ENCODE results near the gene CACNA1G. TPM values are rescaled to one million over a fixed set of nuclear protein-coding genes. Genes with fewer than 3 reads are reported as not detected.

CACNA1G gene
- total and polyA plus RNA-seq, 9 of the 15 experiments (the other 6 are each of a cell fraction or from before 2014, with no cell fraction given), result 0.01 TPM; not detected in 8

- H4K20me1 ChIP-seq (replicated peaks; ENCODE audit: control insufficient read depth, insufficient read depth, low read length), result peaks cover 7% of the 10 kb centered on the region; the same call in 1 of the 2 replicates
- no peaks in the 10 kb centered on the region for H3K79me2 ChIP-seq (ENCODE audit: control insufficient read depth, insufficient read depth, low read length)
- H3K9me1 ChIP-seq (ENCODE audit: control insufficient read depth, insufficient read depth, low read length), result no peaks in the 10 kb centered on the region
- H3K27me3 ChIP-seq (ENCODE audit: control insufficient read depth in 2 of 2, insufficient read depth in 2 of 2, low read length in 2 of 2), result peaks cover 45 to 82% of the 10 kb centered on the region in 2 experiments
- WGBS (ENCODE audit: insufficient coverage, low coverage, missing lambda C conversion rate), result 23% methylated on average over 5 of the region's 5 CpGs
- FAIRE-seq (no peak), ATAC-seq (no peak), DNase-seq (ENCODE audit: extremely low read depth in 1 of 4, low spot score in 3 of 4) (no peak)
- no peak overlapping the region for H3K9ac ChIP-seq (ENCODE audit: insufficient read depth in 1 of 2, low read depth in 2 of 2, low read length in 2 of 2)
- BruUV-seq (replicated peaks), result no TSS peak
- H3K4me3 ChIP-seq, result no peak overlapping the region
- peaks cover 0 to 26% of the 10 kb centered on the region in 2 experiments; a peak in 2 of 5 replicates for H3K4me1 ChIP-seq (replicated peaks in 1 of 2; ENCODE audit: control insufficient read depth in 2 of 2, insufficient read depth in 2 of 2, low read length in 2 of 2)
- TF ChIP-seq RHOXF2B (CRISPR knock-in tag; conservative IDR thresholded peaks at IDR 0.05) (no peak), FUS (optimal IDR thresholded peaks at IDR 0.05; ENCODE audit: low read depth, low read length) (no peak), HNRNPL (IDR thresholded peaks at IDR 0.05; ENCODE audit: low read depth, low read length) (no peak), BRF1 (IDR thresholded peaks at IDR 0.05; ENCODE audit: borderline replicate concordance, extremely low read depth, insufficient read length) (no peak), ZNF449 (CRISPR knock-in tag; IDR thresholded peaks at IDR 0.05) (no peak), MLLT1 (IDR thresholded peaks at IDR 0.05) (no peak)
- TF ChIP-seq, protein P1, sequence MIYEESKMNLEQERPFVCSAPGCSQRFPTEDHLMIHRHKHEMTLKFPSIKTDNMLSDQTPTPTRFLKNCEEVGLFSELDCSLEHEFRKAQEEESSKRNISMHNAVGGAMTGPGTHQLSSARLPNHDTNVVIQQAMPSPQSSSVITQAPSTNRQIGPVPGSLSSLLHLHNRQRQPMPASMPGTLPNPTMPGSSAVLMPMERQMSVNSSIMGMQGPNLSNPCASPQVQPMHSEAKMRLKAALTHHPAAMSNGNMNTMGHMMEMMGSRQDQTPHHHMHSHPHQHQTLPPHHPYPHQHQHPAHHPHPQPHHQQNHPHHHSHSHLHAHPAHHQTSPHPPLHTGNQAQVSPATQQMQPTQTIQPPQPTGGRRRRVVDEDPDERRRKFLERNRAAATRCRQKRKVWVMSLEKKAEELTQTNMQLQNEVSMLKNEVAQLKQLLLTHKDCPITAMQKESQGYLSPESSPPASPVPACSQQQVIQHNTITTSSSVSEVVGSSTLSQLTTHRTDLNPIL (CRISPR knock-in tag; IDR thresholded peaks at IDR 0.05), result no peak
- TF ChIP-seq, protein P2, sequence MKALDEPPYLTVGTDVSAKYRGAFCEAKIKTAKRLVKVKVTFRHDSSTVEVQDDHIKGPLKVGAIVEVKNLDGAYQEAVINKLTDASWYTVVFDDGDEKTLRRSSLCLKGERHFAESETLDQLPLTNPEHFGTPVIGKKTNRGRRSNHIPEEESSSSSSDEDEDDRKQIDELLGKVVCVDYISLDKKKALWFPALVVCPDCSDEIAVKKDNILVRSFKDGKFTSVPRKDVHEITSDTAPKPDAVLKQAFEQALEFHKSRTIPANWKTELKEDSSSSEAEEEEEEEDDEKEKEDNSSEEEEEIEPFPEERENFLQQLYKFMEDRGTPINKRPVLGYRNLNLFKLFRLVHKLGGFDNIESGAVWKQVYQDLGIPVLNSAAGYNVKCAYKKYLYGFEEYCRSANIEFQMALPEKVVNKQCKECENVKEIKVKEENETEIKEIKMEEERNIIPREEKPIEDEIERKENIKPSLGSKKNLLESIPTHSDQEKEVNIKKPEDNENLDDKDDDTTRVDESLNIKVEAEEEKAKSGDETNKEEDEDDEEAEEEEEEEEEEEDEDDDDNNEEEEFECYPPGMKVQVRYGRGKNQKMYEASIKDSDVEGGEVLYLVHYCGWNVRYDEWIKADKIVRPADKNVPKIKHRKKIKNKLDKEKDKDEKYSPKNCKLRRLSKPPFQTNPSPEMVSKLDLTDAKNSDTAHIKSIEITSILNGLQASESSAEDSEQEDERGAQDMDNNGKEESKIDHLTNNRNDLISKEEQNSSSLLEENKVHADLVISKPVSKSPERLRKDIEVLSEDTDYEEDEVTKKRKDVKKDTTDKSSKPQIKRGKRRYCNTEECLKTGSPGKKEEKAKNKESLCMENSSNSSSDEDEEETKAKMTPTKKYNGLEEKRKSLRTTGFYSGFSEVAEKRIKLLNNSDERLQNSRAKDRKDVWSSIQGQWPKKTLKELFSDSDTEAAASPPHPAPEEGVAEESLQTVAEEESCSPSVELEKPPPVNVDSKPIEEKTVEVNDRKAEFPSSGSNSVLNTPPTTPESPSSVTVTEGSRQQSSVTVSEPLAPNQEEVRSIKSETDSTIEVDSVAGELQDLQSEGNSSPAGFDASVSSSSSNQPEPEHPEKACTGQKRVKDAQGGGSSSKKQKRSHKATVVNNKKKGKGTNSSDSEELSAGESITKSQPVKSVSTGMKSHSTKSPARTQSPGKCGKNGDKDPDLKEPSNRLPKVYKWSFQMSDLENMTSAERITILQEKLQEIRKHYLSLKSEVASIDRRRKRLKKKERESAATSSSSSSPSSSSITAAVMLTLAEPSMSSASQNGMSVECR (CRISPR knock-in tag; IDR thresholded peaks at IDR 0.05), result no peak
- TF ChIP-seq, protein P3, sequence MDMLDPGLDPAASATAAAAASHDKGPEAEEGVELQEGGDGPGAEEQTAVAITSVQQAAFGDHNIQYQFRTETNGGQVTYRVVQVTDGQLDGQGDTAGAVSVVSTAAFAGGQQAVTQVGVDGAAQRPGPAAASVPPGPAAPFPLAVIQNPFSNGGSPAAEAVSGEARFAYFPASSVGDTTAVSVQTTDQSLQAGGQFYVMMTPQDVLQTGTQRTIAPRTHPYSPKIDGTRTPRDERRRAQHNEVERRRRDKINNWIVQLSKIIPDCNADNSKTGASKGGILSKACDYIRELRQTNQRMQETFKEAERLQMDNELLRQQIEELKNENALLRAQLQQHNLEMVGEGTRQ (CRISPR knock-in tag; IDR thresholded peaks at IDR 0.05), result no peak
- TF ChIP-seq, protein P4, sequence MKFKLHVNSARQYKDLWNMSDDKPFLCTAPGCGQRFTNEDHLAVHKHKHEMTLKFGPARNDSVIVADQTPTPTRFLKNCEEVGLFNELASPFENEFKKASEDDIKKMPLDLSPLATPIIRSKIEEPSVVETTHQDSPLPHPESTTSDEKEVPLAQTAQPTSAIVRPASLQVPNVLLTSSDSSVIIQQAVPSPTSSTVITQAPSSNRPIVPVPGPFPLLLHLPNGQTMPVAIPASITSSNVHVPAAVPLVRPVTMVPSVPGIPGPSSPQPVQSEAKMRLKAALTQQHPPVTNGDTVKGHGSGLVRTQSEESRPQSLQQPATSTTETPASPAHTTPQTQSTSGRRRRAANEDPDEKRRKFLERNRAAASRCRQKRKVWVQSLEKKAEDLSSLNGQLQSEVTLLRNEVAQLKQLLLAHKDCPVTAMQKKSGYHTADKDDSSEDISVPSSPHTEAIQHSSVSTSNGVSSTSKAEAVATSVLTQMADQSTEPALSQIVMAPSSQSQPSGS (CRISPR knock-in tag; IDR thresholded peaks at IDR 0.05), result no peak
- intact Hi-C loops (cut with micrococcal nuclease) (no loop called here), in situ Hi-C loops (cut with MboI) (no loop called here)
- H3K36me3 ChIP-seq (ENCODE audit: control insufficient read depth, insufficient read depth, low read length), result no peaks in the 10 kb centered on the region
- no peak overlapping the region for H2AFZ ChIP-seq (ENCODE audit: low read depth, low read length)
- H3K27ac ChIP-seq (ENCODE audit: extremely low read depth, low read depth, low read length), result no peak overlapping the region
- ChIA-PET CTCF (ENCODE audit: low intra/inter-chr PET ratio) (no interaction called here), POLR2A (interaction anchor here (0.7 to 1.0 kb wide), 2 partner anchors 9 to 129 kb away, joined by 3 to 4 read pairs; no protein-coding TSS in a partner anchor)
- no peak overlapping the region for H3K4me2 ChIP-seq (ENCODE audit: insufficient read depth, low read length)
- H3K9me3 ChIP-seq (replicated peaks; ENCODE audit: control insufficient read depth, insufficient read depth, low read depth, low read length), result no peaks in the 10 kb centered on the region
These were observed 38.0 kb downstream of the CACNA1G start for GRCh38 chr17:50598487-50598886.
